B cell (primary cell): ENCODE results near the gene NDUFV3. TPM values are rescaled to one million over a fixed set of nuclear protein-coding genes. Genes with fewer than 3 reads are reported as not detected.

ENCODE experiments used
- ATAC-seq: fragments of 200-7000 bp; cut with Tn5 transposase; one replicate; pipeline ENCODE4 v1.10.0; 2021; ENCODE audit warnings: low read depth, mild to moderate bottlenecking, moderate number of reproducible peaks, moderate library complexity
- CTCF ChIA-PET: fragments of 350-600 bp; sonication (Branson Sonifier 250); formaldehyde crosslinking; loops from one replicate; lab custom pipeline; 2021; ENCODE audit warnings: antibody characterized with exemption, inconsistent platforms; lab: Charles Lee
- POLR2A ChIA-PET: fragments of 350-600 bp; sonication (Branson Sonifier 250); formaldehyde crosslinking; loops from one replicate; lab custom pipeline; 2021; ENCODE audit warnings: antibody characterized with exemption; lab: Charles Lee
- DNase-seq: peaks from one replicate; pipeline ENCODE4 v3.0.0; 2013
- H2AFZ ChIP-seq: 2 replicates; pipeline ENCODE4 v1.6.1; 2012; ENCODE audit warnings: mild to moderate bottlenecking, low read depth, low read length; ENCODE audit not compliant: insufficient read depth, poor library complexity, severe bottlenecking
- H3K27ac ChIP-seq, 2 donors: 1 replicate in 1 of 2; 2 replicates in 1 of 2; pipeline ENCODE4 v1.5.1; 2012 to 2013; ENCODE audit warnings: low read length in 2 of 2, mild to moderate bottlenecking in 2 of 2, moderate library complexity in 1 of 2
- H3K27me3 ChIP-seq, 4 experiments: fragments of 200-600 bp in 1 of 4; sonication (generic) in 1 of 4; replicated peaks in 1 of 4; 1 replicate in 2 of 4; 2 replicates in 2 of 4; pipeline versions ENCODE4 v1.6.1 to v1.7.0; 2013 to 2016; ENCODE audit warnings: low read length in 3 of 4, mild to moderate bottlenecking in 2 of 4, mixed read lengths in 1 of 4, moderate library complexity in 1 of 4; ENCODE audit not compliant: insufficient read depth in 4 of 4, control insufficient read depth in 3 of 4; ENCODE audit errors: control extremely low read depth in 1 of 4
- H3K36me3 ChIP-seq, 2 experiments: replicated peaks in 1 of 2; 1 replicate in 1 of 2; 2 replicates in 1 of 2; pipeline versions ENCODE4 v1.6.1 to v1.7.1; 2013; ENCODE audit warnings: low read length in 1 of 2; ENCODE audit not compliant: insufficient read depth in 2 of 2, control insufficient read depth in 1 of 2; ENCODE audit errors: control extremely low read depth in 1 of 2, extremely low read depth in 1 of 2
- H3K4me1 ChIP-seq, 2 donors: fragments of 200-600 bp in 1 of 2; sonication (generic) in 1 of 2; 1 replicate in 1 of 2; 2 replicates in 1 of 2; pipeline versions ENCODE4 v1.5.1 to v1.6.1; 2013 to 2017; ENCODE audit warnings: low read length in 2 of 2; ENCODE audit not compliant: control insufficient read depth in 2 of 2, insufficient read depth in 2 of 2
- H3K4me2 ChIP-seq: replicated peaks from 2 replicates; pipeline ENCODE3; 2012; ENCODE audit warnings: mild to moderate bottlenecking, low read depth, low read length; ENCODE audit not compliant: poor library complexity, severe bottlenecking
- H3K4me3 ChIP-seq, 5 experiments: fragments of 200-600 bp in 1 of 5; sonication (generic) in 1 of 5; 1 replicate in 3 of 5; 2 replicates in 2 of 5; pipeline versions ENCODE4 v1.5.1 to v1.7.0; 2011 to 2016; ENCODE audit warnings: low read length in 4 of 5, mild to moderate bottlenecking in 4 of 5, low read depth in 2 of 5, control low read depth in 1 of 5, moderate library complexity in 1 of 5; ENCODE audit not compliant: insufficient read depth in 1 of 5; ENCODE audit errors: control extremely low read depth in 1 of 5, extremely low read depth in 1 of 5
- H3K79me2 ChIP-seq: fragments of 200-600 bp; sonication (generic); one replicate; pipeline ENCODE4 v1.6.0; 2016; ENCODE audit warnings: low read length; ENCODE audit not compliant: control insufficient read depth, insufficient read depth
- H3K9ac ChIP-seq: fragments of 200-600 bp; sonication (generic); 2 replicates; pipeline ENCODE4 v1.6.1; 2017; ENCODE audit warnings: mild to moderate bottlenecking, low read length, moderate library complexity
- H3K9me3 ChIP-seq, 3 donors: one replicate each; pipeline versions ENCODE4 v1.6.1 to v1.7.1; 2013; ENCODE audit warnings: low read length in 2 of 3; ENCODE audit not compliant: control insufficient read depth in 2 of 3, insufficient read depth in 1 of 3; ENCODE audit errors: control extremely low read depth in 1 of 3
- H4K20me1 ChIP-seq: 2 replicates; pipeline ENCODE4 v1.6.0; 2012; ENCODE audit warnings: mild to moderate bottlenecking, low read length; ENCODE audit not compliant: insufficient read depth, control insufficient read depth, poor library complexity, severe bottlenecking
- H3K27ac Mint-ChIP-seq: one replicate; pipeline ENCODE4 v1.8.0; 2021; ENCODE audit warnings: mixed read lengths
- H3K27me3 Mint-ChIP-seq: one replicate; pipeline ENCODE4 v1.8.0; 2021; ENCODE audit warnings: mixed read lengths
- H3K4me1 Mint-ChIP-seq: one replicate; pipeline ENCODE4 v1.8.0; 2021; ENCODE audit warnings: mixed read lengths
- H3K4me3 Mint-ChIP-seq: one replicate; pipeline ENCODE4 v1.8.0; 2021; ENCODE audit warnings: mixed read lengths
- H3K9me3 Mint-ChIP-seq: one replicate; pipeline ENCODE4 v1.8.0; 2022; ENCODE audit warnings: mixed read lengths; ENCODE audit not compliant: insufficient read depth
- EZH2 ChIP-seq: IDR thresholded peaks from 2 replicates; pipeline ENCODE4 v1.6.1; 2012; ENCODE audit warnings: borderline replicate concordance, low read depth, mild to moderate bottlenecking, moderate library complexity, low read length; ENCODE audit not compliant: insufficient read depth, poor library complexity, severe bottlenecking
- whole genome bisulfite sequencing: methylation state at CpG from one replicate; pipeline ENCODE4 v1.1.5; 2013; ENCODE audit warnings: missing lambda C conversion rate; ENCODE audit not compliant: insufficient coverage; 5-methylcytosine and 5-hydroxymethylcytosine counted together
- intact Hi-C: fragments of 100-400 bp; cut with micrococcal nuclease; formaldehyde crosslinking; loops from one replicate; pipeline ENCODE4 v1.10.0; 2022
- polyA plus RNA-seq: library from polyadenylated mRNA; depleted of rRNA; stranded (reverse); fragments of >200 nt; gene quantifications from 2 replicates; pipeline ENCODE4 v1.2.3, GENCODE V29; 2012
- total RNA-seq, 2 donors: library from RNA; stranded (reverse); fragments of 120-200 nt in 1 of 2; gene quantifications; 1 replicate in 1 of 2; 2 replicates in 1 of 2; pipeline versions ENCODE4 v1.2.3 to v1.2.4, GENCODE V29; 2013 to 2022
- TF ChIP-seq, protein P1 (sequence below): fragments of 200-600 bp; IDR thresholded peaks from one replicate; pipeline ENCODE4 v1.8.0; 2022; ENCODE audit warnings: antibody characterized with exemption, mild to moderate bottlenecking

NDUFV3 gene
- total and polyA plus RNA-seq, 2 donors (not counting 1 experiment from before 2014, with no cell fraction given): 14.0 to 29.7 TPM

DNA sequence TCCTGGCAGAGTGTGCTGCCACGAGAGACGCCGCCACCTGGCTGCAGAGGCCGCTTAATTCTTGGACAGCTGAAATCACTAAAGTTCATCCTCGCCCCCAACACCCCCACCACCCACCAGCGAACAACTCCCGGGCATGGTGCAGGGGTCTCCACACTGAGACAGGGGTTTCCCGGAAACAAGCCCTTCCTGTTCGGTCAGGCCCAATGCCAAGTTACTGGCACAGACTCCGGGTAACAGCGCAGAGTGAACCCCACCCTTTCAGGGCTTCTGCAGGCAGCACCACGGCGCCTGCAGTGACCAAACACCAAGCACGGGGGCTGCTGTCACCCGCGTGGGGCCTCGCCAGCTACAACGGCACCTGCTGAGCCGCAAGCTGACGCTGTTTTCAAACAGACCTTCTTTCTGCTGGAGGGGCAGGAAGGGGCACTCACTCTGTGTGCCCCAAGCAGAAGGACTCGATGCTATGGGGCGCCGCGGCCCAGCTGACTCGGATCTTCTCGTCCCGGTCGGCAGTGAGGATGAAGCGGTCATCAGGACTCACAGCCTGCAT is 31.2 kb upstream of the NDUFV3 start:
- Histone ChIP-seq H3K27ac (no peak overlapping the region), H3K4me3 (no peak overlapping the region), H3K9ac (no peak overlapping the region), H3K79me2 (peaks cover 58% of the 10 kb centered on the region), H3K9me3 (no peaks in the 10 kb centered on the region), H3K36me3 (peaks cover 2 to 60% of the 10 kb centered on the region in 2 experiments), H3K4me2 (no peak overlapping the region), H4K20me1 (peaks cover 47% of the 10 kb centered on the region), H3K4me1 (no peaks in the 10 kb centered on the region), H2AFZ (no peak overlapping the region), H3K27me3 (no peaks in the 10 kb centered on the region)
- POLR2A ChIA-PET: no interaction called here
- TF ChIP-seq, protein P1, sequence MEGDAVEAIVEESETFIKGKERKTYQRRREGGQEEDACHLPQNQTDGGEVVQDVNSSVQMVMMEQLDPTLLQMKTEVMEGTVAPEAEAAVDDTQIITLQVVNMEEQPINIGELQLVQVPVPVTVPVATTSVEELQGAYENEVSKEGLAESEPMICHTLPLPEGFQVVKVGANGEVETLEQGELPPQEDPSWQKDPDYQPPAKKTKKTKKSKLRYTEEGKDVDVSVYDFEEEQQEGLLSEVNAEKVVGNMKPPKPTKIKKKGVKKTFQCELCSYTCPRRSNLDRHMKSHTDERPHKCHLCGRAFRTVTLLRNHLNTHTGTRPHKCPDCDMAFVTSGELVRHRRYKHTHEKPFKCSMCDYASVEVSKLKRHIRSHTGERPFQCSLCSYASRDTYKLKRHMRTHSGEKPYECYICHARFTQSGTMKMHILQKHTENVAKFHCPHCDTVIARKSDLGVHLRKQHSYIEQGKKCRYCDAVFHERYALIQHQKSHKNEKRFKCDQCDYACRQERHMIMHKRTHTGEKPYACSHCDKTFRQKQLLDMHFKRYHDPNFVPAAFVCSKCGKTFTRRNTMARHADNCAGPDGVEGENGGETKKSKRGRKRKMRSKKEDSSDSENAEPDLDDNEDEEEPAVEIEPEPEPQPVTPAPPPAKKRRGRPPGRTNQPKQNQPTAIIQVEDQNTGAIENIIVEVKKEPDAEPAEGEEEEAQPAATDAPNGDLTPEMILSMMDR: no peak
- TF ChIP-seq EZH2: no peak
- intact Hi-C loops: no loop called here
- Mint-ChIP-seq H3K27ac (no peak overlapping the region), H3K4me1 (peaks cover 2% of the 10 kb centered on the region), H3K27me3 (no peaks in the 10 kb centered on the region), H3K9me3 (no peaks in the 10 kb centered on the region), H3K4me3 (no peak overlapping the region)
- 90% methylated on average over 25 of the region's 29 CpGs for WGBS
- CTCF ChIA-PET: no interaction called here
- DNase-seq (no peak), ATAC-seq (no peak)

DNA sequence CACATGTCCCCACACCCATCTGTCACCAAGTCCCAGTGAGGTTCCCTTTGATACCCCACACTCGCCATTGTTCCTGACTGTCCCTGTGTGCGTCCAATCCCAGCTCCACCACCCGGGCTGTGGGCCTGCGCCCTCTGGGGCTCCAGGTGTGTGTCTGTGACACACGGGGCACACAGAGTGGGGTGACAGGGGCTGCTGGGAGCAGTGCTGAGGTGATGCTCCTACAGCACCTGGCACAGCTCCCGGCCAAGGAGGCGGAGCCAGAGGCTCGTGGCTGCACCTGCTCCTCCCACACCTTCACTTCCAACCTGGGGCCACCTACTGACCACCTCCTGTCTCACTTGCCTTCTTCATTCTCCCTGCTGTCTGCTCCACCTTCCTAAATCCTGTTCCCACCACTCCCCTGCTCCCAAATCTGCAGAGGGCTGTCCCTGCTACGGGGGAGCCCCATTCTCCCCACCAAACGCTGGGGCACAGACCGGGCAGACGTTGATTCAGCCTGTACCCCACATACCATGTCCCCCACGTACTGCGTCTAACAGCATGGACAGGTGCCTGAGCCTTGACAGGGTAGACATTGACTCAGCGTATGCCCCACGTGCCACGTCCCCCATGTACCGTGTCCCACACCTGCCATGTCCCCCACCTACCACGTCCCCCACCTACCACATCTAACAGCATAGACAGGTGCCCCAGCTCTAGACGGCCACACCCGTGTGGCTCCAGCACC is 30.2 kb upstream of the NDUFV3 start:
- no peak overlapping the region for H3K4me3 ChIP-seq
- DNase-seq: no peak
- WGBS: 96% methylated on average over 21 of the region's 21 CpGs
- no peak overlapping the region for H2AFZ ChIP-seq
- H3K4me1 Mint-ChIP-seq: peaks cover 2% of the 10 kb centered on the region
- no peaks in the 10 kb centered on the region for H3K9me3 Mint-ChIP-seq
- no peak overlapping the region for H3K27ac Mint-ChIP-seq
- POLR2A ChIA-PET: no interaction called here
- TF ChIP-seq, protein P1: no peak
- no peak for TF ChIP-seq EZH2
- CTCF ChIA-PET: no interaction called here
- H3K27me3 ChIP-seq: no peaks in the 10 kb centered on the region
- intact Hi-C loops: no loop called here
- H3K9me3 ChIP-seq: no peaks in the 10 kb centered on the region
- peaks cover 0 to 62% of the 10 kb centered on the region in 2 experiments for H3K36me3 ChIP-seq
- no peak overlapping the region for H3K27ac ChIP-seq
- H3K79me2 ChIP-seq: peaks cover 68% of the 10 kb centered on the region
- no peak overlapping the region for H3K4me2 ChIP-seq
- H3K27me3 Mint-ChIP-seq: no peaks in the 10 kb centered on the region
- no peaks in the 10 kb centered on the region for H3K4me1 ChIP-seq
- H4K20me1 ChIP-seq: peaks cover 48% of the 10 kb centered on the region
- H3K9ac ChIP-seq: no peak overlapping the region
- H3K4me3 Mint-ChIP-seq: no peak overlapping the region
- no peak for ATAC-seq
